Measurements from ENCODE around the gene PRDM2. TPM values are rescaled to one million over a fixed set of nuclear protein-coding genes. Genes with fewer than 3 reads are reported as not detected.

Gene PRDM2
- total and polyA plus RNA-seq, 11 donors: 16.1 to 52.7 (median 36.3) TPM

GRCh38 chr1:13826591-13826990, 126.6 kb downstream of the PRDM2 start:
- H3K9me3 ChIP-seq: no peaks in the 10 kb centered on the region
- peaks cover 0 to 19% (median 13%) of the 10 kb centered on the region in 9 donors for H3K36me3 ChIP-seq
- H3K27me3 ChIP-seq: peaks cover 0 to 19% (median 0%) of the 10 kb centered on the region in 9 donors
- ATAC-seq (no peak), DNase-seq (no peak)
- TF ChIP-seq, protein P1, sequence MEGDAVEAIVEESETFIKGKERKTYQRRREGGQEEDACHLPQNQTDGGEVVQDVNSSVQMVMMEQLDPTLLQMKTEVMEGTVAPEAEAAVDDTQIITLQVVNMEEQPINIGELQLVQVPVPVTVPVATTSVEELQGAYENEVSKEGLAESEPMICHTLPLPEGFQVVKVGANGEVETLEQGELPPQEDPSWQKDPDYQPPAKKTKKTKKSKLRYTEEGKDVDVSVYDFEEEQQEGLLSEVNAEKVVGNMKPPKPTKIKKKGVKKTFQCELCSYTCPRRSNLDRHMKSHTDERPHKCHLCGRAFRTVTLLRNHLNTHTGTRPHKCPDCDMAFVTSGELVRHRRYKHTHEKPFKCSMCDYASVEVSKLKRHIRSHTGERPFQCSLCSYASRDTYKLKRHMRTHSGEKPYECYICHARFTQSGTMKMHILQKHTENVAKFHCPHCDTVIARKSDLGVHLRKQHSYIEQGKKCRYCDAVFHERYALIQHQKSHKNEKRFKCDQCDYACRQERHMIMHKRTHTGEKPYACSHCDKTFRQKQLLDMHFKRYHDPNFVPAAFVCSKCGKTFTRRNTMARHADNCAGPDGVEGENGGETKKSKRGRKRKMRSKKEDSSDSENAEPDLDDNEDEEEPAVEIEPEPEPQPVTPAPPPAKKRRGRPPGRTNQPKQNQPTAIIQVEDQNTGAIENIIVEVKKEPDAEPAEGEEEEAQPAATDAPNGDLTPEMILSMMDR (IDR thresholded peaks at IDR 0.05): no peak
- TF ChIP-seq POLR2A (IDR thresholded peaks at IDR 0.05): no peak
- intact Hi-C loops (cut with DNase I): loop anchor here in 3 of 10 donors (5.0 to 10.0 kb wide), 2 partner anchors 136 to 162 kb away; no protein-coding TSS in a partner anchor
- H3K27ac ChIP-seq: no peak overlapping the region
- H3K4me1 ChIP-seq: peaks cover 0 to 3% (median 0%) of the 10 kb centered on the region in 12 donors
- no peak overlapping the region for H3K4me3 ChIP-seq
- WGBS, 4 donors: 59 to 67% (median 62%) methylated on average over 6 of the region's 6 CpGs

DNA sequence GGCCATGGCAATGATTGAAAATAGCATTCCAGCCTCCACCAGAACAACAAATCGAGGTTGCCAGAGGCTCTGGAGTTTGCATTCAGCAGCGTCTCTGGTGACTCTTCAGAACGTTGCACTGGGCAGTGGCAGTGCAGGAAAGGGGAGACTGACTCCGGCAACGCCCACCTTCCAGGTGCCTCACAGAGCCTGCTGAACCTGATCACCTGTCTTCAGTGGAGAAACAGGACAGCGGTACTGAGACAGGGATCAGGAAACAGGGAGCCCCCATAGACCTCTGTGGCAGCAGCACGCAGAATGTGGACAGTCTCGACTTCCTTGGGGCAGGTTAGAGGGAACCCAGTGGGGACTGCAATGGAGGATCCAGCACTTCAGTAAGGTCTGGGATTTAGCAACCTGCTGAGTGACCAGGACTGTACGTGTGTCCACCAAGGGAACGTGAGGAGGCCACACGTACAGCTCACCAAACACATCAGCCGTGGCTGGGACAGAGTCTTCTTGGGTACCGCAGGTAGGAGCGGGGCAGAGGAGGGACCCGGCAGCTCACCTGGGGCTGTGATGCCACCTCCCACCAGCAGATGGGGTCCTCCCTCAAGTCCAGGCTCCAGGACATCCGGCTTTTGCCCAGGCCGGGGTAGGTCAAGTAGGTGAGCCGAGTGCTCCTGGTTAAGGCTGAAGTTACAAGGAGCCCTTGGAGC, 128.6 kb downstream of the PRDM2 start:
- TF ChIP-seq, protein P1 (IDR thresholded peaks at IDR 0.05): peak in 10 of 12 donors; percentile 18 to 53 (median 40)
- TF ChIP-seq POLR2A (IDR thresholded peaks at IDR 0.05): no peak
- peaks cover 0 to 19% (median 0%) of the 10 kb centered on the region in 9 donors for H3K27me3 ChIP-seq
- peaks cover 0 to 4% (median 0%) of the 10 kb centered on the region in 9 donors for H3K36me3 ChIP-seq
- H3K4me3 ChIP-seq: no peak overlapping the region
- intact Hi-C loops (cut with DNase I): loop anchor here in 3 of 10 donors (5.0 to 10.0 kb wide), 2 partner anchors 134 to 164 kb away; no protein-coding TSS in a partner anchor
- no peak for DNase-seq
- H3K27ac ChIP-seq: no peak overlapping the region
- WGBS, 4 donors: 47 to 61% (median 52%) methylated on average over 15 to 18 of the region's 18 CpGs
- peak in 2 of 4 donors; percentile 24 to 49 for ATAC-seq
- no peaks in the 10 kb centered on the region for H3K9me3 ChIP-seq
- H3K4me1 ChIP-seq: peaks cover 0 to 3% (median 0%) of the 10 kb centered on the region in 12 donors

GRCh38 chr1:13829152-13829769, 129.3 kb downstream of the PRDM2 start:
- no peaks in the 10 kb centered on the region for H3K9me3 ChIP-seq
- TF ChIP-seq, protein P1 (IDR thresholded peaks at IDR 0.05): peak in 2 of 12 donors; percentile 1 to 4
- TF ChIP-seq POLR2A (IDR thresholded peaks at IDR 0.05): no peak
- H3K4me1 ChIP-seq: peaks cover 0 to 3% (median 0%) of the 10 kb centered on the region in 12 donors
- intact Hi-C loops (cut with DNase I): loop anchor here in 3 of 10 donors (5.0 to 10.0 kb wide), 2 partner anchors 133 to 164 kb away; no protein-coding TSS in a partner anchor
- H3K27ac ChIP-seq: no peak overlapping the region
- 77 to 82% (median 81%) methylated on average over 9 to 10 of the region's 10 CpGs for WGBS, 4 donors
- ATAC-seq (no peak), DNase-seq (no peak)
- H3K36me3 ChIP-seq: peaks cover 0 to under 1% (median 0%) of the 10 kb centered on the region in 9 donors
- H3K27me3 ChIP-seq: peaks cover 0 to 19% (median 0%) of the 10 kb centered on the region in 9 donors
- no peak overlapping the region for H3K4me3 ChIP-seq

GRCh38 chr1:13830170-13830569, 130.2 kb downstream of the PRDM2 start:
- Histone ChIP-seq H3K27ac (no peak overlapping the region), H3K36me3 (no peaks in the 10 kb centered on the region), H3K9me3 (no peaks in the 10 kb centered on the region), H3K27me3 (peaks cover 0 to 19% (median 0%) of the 10 kb centered on the region in 9 donors), H3K4me1 (peaks cover 0 to 3% (median 0%) of the 10 kb centered on the region in 12 donors), H3K4me3 (no peak overlapping the region)
- ATAC-seq (no peak), DNase-seq (no peak)
- TF ChIP-seq POLR2A (IDR thresholded peaks at IDR 0.05): no peak
- TF ChIP-seq, protein P1 (IDR thresholded peaks at IDR 0.05): no peak
- WGBS, 4 donors: 75 to 85% (median 83%) methylated on average over 7 of the region's 7 CpGs
- intact Hi-C loops (cut with DNase I): loop anchor here in 3 of 10 donors (10.0 kb wide), 1 partner anchor 125 kb away; no protein-coding TSS in a partner anchor

Measured in heart left ventricle (tissue), 16 donors.